HG03521 (cell line): ENCODE measurements around the gene KCNAB3.
"Not testable (repeated sequence)": the region's sequence is repeated elsewhere in the genome, so short reads cannot be mapped to it uniquely, and the experiment has no call there.

ENCODE experiments used
- ATAC-seq: cut with Tn5 transposase; IDR thresholded peaks from one replicate; pipeline ENCODE4 v1.9.1; 2021; ENCODE audit warnings: mild to moderate bottlenecking, moderate library complexity; ENCODE audit not compliant: unreplicated experiment

KCNAB3 gene

DNA sequence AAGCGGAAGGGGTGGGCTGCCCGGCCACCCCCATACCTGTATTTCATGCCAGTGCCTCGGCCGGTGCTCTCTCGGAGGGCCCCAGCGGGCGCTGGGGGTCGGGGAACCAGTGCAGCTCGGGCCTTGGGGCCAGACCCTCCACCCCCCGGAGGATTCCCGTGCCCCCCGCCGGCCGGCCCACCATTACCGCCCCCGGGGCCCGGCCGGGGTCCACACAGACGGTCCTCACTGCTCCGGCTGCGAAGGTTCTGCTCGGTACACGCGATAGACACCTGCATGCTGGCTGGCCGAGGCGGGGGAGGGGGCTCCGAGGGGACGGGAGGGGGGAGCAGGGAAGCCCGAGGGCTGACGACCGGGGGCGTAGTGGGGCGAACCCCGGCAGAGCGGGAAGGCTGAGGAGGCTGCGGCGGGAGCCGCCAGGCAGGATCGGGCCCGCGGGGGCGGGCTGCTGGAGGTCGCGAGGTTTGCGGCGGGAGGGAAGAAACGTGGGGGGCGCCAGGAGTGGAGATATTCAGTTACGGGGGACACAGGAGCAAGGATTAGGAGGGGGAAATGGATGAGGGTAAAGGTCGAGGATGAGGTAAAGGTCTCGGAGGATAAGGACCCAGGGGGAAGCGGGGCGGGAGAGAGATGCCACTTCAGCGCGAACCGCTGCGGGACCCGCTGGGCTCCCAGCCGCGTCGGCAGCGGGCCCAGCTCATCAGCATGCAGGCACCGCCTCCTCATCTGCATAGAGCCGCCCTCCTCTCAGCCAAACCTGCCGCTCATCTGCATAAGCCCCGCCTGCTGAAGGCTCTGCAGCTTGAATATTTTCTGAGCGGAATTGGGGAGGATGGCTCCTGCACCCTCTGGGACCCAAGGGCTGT, at the start of gene KCNAB3:
TSS of gene KCNAB3 (minus strand) at position 699 of the 866 bp plus-strand sequence. CDS start at position 278, 421 bp downstream.
- no peak for ATAC-seq

DNA sequence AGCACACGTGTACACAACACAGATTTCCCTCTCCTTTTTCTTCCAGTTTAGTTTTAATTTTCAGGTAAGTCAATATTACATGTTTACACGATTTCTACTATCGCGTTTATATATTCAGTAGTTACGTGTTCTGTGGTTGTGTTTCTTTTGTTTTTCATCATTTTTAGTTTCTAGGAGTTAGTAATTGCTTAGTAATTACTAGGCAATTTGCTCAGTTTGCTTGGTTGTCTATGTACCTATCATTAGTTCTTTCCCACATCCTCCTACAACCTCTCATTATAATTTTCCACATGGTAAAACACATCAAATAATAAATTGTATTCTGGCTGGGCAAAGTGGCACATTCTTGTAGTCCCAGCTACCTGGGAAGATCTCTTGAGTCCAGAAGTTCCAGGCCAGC, 48.1 kb upstream of the KCNAB3 start:
- ATAC-seq, result no peak

DNA sequence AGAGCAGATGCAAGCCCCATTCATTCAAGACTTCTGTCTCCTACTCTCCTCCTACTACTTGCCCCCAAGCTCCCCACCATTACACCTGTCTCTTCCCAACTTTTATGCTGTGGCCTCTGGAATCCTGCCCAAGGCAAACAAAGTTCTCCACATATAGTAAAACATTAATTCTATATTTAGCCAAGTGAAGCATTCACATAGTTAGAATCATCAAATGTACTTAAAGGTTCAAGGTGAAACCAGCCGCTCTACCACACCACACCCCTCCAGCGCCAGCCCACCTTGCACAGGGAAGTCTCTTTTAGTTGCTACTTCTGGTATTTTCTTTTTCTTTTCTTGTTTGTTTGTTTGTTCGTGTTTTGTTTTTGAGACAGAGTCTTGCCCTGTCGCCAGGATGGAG, 47.4 kb upstream of the KCNAB3 start:
- ATAC-seq, result no peak

DNA sequence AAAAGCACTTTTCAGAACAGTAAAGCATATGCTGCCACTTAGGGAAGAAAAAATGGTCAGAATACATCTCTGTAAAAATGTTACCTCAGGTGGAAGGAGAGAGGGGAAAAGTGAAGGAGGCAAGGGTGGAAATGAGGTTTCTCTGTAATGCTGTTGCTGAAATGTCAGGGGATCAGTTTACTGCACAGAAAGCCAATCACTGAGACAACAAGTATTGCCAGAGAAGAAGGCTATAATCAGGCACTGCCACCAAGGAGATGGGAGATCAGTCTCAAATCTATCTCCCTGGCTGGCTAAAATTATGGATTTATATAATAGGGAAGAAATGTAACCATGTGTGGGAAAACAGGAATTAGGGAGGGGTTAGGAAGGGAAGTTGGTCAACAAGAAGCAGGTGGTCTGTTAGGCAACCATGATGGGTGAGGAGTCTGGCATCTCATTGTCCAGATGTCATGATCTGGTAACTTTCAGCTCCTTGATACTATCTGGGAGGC, 45.0 kb upstream of the KCNAB3 start:
- ATAC-seq, result no peak

DNA sequence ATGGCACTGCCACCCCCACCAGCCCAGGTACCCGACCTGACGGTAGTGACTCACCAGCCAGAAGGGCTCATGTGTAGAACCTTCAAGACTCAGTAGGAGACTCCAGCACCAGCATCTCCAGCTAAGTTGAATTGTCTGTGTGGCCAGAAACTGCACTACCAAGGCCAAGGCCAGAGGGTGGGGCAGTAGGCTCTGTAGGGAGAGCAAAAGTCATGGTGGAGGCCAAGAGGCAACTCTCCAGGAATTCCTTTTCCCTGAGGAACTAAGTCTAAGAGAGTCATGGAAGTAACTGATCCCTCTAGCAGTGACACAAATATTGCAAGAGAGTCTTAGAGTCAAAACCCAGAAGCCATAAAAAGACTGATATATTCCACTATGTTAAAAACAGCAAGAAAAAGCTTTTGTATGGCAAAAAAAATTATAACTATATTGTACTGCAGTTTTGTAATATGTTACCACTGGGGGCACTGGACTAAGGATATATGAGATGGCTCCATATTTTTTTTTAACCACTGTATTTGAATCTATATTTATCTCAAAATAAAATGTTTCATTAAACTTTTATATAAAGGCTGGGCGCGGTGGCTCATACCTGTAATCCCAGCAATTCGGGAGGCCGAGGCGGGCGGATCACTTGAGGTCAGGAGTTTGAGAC, 42.6 kb upstream of the KCNAB3 start:
- no peak for ATAC-seq

DNA sequence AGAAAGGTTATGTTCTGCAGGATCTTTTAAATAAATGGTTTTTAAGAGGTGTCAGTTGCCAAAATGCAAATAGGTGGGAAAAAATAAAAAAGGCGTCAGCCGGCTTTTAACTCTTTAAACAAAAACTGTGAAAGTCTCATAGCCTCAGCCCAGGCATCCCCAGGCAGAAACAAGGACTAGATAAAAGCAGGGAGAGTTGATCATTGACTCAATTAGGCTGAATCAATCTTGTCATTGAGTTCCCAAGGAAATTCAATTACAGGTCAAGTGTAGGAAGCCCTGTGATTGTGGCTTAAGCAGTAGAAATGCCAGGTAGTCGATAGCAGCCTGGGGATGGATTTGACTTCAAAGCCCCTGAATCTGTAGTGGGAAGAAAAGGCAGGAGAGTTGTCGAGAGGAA, 42.0 kb upstream of the KCNAB3 start:
- no peak for ATAC-seq

DNA sequence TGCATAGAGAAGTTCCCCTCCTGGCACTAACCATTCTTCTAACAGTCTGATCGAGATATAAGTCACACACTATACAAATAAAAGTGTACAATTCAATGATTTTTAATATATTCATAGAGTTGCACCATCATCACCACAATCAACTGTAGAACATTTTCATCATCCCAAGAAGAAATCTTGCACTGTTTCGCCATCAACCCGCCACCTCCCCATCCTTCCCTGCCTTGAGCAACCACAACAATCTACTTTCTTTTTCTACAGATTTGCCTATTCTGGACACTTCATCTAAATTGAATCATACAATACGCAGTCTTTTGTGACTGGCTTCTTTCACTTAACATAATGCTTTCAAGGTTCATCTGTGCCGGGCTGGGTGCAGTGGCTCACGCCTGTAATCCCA, 39.8 kb upstream of the KCNAB3 start:
- no peak for ATAC-seq

DNA sequence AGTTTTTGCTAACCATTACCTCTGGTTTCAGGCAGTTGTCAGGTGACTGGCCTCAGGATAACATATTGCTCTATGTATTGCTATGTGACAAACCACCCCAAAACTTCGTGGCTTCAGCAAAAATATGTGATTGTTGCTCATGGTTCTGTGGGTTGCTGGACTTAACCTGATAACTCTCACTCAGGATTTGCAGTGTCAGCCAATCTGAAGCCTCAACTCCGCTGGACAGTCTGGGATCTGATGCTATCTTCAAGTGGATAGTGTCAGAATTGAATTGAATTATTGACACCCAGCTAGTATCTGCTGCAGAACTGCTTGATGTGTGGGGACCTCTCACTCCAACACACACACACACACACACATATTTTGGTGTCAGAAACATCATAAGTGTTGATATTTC, 38.1 kb upstream of the KCNAB3 start:
- no peak for ATAC-seq

DNA sequence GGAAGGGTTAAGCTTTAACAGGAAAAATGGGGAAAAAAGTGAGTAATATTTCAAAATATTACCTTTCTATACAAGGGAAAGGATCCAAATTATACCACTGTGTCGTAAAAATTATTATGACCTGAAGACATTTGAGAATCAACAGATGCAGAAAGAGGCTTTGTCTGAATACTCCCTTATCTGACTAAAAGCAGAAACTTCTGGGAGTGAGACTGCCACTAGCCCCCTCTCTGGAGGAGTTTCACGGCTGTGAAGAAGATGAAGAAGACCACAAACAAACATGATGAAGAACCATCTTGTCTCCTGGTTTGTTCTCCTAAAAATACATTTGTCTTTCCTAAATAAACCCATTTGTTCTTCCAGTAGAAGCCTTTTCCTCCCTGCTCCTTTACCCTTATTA, 31.8 kb upstream of the KCNAB3 start:
- no peak for ATAC-seq

DNA sequence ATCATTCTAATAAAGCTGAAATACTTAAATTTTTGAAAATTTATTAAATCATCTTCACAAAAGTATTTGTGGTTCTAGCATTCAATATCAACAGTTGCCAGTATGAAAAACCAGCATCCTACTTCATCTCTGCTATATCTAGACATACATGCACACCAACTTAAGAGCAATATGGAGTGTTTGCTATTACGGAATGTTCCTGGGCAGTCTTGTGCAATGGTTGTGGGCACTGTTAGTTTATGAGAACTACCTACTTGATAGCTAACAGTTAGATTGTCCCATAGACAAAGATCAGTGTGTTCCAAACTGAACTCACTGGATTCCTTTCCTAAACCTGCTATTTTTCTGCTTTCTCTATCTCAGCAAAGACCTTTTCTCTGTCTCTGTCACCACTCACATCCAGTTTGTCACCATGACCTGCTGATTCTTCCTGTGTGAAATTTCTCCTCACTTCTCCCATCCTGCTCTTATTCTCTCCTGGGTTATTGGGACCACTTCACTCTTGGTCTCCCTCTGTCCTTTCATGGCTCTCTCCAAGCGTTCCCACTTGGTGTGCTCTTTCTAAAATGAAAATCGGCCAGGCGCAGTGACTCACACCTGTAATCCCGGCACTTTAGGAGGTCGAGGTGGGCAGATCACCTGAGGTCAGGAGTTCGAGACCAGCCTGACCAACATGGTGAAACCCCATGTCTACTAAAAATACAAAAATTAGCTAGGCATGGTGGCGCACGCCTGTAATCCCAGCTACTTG, 30.0 kb upstream of the KCNAB3 start:
- ATAC-seq, result no peak

DNA sequence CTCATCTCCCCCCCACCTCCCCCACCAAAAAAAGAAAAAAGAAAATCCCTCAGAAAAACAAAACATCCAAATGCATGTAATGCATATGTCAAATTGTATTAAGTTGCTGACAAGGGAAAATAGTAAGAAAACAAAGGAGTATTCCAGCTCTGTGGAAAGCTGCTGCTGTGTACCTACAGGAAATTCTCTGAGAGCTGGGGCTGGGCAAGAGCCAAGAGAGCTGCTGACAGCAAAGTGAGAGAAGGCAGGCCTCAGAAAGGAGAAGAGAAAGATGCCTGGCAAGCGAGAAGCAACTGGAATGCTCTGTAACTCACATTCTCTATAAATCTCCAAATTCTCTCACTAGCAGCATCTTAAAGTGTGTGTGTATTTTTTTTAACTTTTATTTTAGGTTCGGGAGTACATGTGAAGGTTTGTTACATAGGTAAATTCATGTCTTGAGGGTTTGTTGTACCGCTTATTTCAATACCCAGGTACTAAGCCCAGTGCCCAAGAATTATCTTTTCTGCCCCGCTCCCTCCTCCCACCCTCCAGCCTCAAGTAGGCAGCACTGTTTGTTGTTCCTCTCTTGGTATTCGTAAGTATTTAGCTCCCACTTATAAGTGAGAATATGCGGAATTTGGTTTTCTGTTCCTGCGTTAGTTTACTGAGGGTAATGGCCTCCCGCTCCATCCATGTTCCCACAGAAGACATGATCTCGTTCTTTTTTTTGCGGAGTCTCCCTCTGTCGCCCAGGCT, 26.7 kb upstream of the KCNAB3 start:
- no peak for ATAC-seq

DNA sequence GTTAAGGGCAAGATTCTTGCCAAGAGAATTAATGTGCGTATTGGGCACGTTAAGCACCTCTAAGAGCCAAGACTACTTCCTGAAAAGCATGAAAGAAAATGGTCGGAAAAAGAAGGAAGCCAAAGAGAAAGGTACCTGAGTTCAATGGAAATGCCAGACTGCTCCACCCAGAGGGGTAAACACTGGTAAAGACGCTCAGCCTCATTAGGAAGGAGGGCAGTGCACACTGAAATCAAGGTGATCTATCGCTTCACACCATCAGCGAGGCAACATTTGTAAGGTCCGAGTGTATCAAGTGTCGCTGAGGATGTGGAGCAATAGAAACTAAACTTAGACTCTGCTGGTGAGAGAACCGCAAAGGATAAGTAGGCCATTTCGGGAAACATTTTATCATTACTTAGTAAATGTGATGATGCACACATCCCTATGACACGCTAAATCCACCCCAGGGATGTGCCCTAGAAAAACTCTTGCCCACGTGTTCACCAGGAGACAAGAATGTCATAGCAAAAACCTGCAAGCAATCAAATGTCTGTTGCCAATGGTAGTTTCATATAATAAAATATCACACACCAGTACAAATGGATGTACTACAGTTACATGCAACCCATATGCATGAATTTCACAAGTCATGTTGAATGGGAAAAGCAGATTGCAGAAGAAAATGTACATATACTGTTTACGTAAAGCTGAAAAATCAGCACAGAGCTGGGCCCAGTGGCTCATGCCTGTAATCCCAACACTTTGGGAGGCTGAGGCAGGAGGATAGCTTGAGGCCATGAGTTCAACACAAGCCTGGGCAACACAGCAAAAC, 26.0 kb upstream of the KCNAB3 start:
- no peak for ATAC-seq

DNA sequence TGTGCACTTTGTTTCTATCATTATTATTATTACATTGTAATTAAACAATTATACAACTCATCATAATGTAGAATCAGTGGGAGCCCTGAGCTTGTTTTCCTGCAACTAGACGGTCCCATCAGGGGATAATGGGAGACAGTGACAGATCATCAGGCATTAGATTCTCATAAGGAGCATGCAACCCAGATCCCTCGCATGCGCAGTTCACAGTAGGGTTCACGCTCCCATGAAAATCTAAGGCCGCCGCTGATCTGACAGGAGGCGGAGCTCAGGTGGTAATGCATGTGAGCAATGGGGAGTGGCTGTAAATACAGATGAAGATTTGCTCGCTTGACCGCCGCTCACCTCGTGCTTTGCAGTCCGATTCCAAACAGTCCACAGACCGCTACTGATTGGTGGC, 23.6 kb upstream of the KCNAB3 start:
- not testable (repeated sequence) for ATAC-seq

DNA sequence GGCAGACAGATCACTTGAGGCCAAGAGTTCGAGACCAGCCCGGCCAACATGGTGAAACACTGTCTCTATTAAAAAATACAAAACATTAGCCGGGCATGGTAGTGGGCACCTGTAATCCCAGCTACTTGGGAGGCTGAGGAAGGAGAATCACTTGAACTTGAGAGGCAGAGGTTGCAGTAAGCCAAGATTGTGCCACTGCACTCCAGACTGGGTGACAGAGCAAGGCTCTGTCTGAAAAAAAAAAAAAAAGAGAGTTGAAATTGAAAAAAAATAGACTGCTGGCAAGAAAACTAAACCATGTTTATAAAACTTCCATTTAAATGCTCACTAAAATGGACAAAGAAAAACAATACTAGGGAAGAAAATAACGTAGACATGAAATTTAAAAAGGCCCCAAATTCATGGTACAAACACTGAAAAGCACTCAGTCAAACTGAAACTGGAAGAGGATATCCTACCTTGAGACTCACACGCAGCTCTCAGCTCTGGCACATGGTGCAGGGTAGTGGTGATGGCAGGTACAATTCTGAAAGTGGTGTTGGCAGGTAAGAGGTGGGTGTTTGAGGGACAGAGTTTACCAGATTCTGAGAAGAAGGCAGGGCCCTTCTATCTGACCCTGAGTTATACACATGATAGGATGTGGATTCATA, 21.6 kb upstream of the KCNAB3 start:
- ATAC-seq, result no peak

DNA sequence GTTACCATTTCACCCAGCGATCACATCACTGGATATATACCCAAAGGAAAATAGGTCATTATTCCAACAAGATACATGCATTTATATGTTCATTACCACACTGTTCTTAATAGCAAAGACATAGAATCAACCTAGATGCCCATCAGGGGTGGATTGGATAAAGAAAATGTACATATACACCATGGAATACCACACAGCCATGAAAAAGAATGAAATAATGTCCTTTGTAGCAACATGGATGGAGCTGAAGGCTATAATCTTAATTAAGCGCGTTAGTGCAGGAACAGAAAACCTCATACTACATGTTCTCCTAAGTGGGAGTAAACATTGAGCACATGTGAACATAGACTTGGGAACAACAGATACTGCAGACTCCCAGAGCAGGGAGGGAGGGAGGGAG, 20.9 kb upstream of the KCNAB3 start:
- ATAC-seq, result no peak

DNA sequence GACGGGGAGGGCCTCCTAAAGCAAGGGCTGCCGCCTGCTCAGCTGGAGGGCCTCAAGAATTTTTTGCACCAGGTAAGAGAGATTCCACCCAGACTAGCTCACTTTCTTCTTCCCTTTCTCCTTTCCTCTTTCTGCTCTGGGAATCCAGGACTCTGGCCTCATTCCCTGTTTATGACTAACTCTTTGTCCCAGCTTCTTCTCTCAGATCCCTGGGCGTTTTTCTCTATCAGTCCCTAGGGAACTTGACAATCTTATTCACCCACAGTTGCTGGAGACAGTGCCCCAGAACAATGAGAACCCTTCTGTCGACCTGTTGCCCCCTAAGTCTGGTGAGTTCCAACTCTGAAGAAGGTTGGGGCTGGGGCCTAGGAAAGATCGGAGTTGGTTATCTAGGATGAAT, 18.0 kb upstream of the KCNAB3 start:
- ATAC-seq, result no peak

DNA sequence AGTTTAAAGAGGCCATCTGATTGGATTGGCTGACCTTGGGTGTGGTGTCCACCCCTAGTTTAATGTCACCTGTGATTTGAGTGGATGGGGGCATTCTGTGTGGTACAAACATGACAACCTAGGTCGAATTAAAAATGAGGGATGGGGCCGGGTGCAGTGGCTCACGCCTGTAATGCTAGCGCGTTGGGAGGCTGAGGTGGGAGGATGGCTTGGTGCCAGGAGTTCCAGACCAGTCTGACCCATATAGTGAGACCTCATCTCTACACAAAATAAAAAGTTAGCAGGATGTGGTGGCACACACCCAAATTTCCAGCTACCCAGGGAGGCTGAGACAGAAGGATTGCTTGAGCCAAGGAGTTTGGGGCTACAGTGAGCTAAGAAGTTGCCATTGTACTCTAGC, 16.8 kb upstream of the KCNAB3 start:
- no peak for ATAC-seq

DNA sequence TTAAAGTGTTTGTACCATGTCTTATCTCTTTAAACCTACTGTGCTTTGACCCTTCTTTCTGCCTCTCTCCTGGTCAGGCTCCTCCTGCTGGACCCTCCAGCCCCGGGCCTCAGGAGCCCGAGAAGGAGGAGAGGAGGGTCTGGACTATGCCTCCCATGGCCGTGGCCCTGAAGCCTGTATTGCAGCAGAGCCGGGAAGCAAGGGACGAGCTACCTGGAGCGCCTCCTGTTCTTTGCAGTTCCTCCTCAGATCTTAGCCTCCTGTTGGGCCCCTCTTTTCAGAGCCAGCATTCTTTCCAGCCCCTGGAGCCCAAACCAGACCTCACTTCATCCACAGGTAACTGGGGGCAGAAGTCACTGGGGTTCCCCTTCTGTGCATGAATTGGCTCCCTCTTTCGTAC, 16.0 kb upstream of the KCNAB3 start:
- no peak for ATAC-seq

DNA sequence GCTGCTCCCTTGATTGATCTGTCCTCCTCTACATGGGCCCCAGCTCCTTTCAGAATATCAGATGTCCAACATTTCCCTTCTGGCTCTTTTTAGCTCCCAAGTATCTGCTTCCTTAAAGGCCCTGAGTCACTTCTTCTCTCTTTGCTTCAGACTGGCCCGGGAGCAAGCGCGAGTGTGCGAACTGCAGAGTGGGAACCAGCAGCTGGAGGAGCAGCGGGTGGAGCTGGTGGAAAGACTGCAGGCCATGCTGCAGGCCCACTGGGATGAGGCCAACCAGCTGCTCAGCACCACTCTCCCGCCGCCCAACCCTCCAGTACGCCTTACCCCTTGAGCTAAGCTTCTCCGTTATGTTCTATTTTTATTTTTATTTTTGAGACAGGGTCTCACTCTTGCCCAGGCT, 14.7 kb upstream of the KCNAB3 start:
- ATAC-seq, result no peak

DNA sequence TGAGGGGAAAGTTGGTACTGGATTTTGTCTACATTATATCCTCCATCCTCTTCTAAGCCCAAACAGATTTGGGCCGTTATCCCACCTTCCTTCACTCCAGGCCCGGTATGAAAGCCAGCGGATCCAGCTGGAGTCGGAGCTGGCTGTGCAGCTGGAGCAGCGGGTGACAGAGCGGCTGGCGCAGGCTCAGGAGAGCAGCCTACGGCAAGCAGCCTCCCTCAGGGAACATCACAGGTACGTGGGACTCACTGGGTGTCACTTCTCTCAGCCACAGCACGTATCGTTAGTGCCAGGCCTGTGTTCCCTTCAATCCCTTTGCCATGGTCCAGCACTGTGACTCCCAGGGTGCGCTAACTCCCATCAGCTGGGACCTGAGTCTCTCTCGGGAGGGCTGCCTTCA, 13.6 kb upstream of the KCNAB3 start:
- no peak for ATAC-seq
